GM12878 (cell line): ENCODE results near the gene PPHLN1.
"Not testable (repeated sequence)": the region's sequence is repeated elsewhere in the genome, so short reads cannot be mapped to it uniquely, and the experiment has no call there.

ENCODE experiments used
- ATF3 ChIP-seq: IDR thresholded peaks from 2 replicates; pipeline ENCODE4 v1.6.1; 2011; ENCODE audit warnings: low read depth, mild to moderate bottlenecking, low read length, moderate library complexity, borderline replicate concordance; ENCODE audit errors: extremely low read depth
- BRCA1 ChIP-seq: IDR thresholded peaks from 2 replicates; pipeline ENCODE4 v1.6.1; 2011; ENCODE audit warnings: low read depth, low read length, improper control_type of control experiment
- CBFB ChIP-seq: IDR thresholded peaks from 2 replicates; pipeline ENCODE4 v1.6.1; 2016; ENCODE audit warnings: antibody characterized with exemption, low read depth
- CBX5 ChIP-seq: sonication (generic); IDR thresholded peaks from 2 replicates; pipeline ENCODE4 v1.6.1; 2016; ENCODE audit warnings: low read depth, moderate library complexity, mild to moderate bottlenecking, inconsistent platforms
- CHD4 ChIP-seq: fragments of 200-600 bp; sonication (generic); IDR thresholded peaks from 2 replicates; pipeline ENCODE4 v1.6.1; 2016; ENCODE audit warnings: mild to moderate bottlenecking
- CTCF ChIP-seq, 3 experiments: IDR thresholded peaks in 2 of 3; conservative IDR thresholded peaks in 1 of 3; 2 replicates each; pipeline ENCODE4 v1.5.1; 2011; ENCODE audit warnings: low read depth in 3 of 3, low read length in 3 of 3, mild to moderate bottlenecking in 3 of 3, control low read depth in 2 of 3, moderate library complexity in 2 of 3, inconsistent platforms in 1 of 3, mixed read lengths in 1 of 3; ENCODE audit not compliant: control insufficient read depth in 2 of 3, insufficient read depth in 1 of 3; ENCODE audit errors: extremely low read depth in 1 of 3
- GABPA ChIP-seq: IDR thresholded peaks from 2 replicates; pipeline ENCODE4 v1.6.1; 2014; ENCODE audit warnings: antibody characterized with exemption, low read depth, mild to moderate bottlenecking, inconsistent platforms
- JUNB ChIP-seq: IDR thresholded peaks from 2 replicates; pipeline ENCODE4 v1.6.1; 2016; ENCODE audit warnings: antibody characterized with exemption, mild to moderate bottlenecking
- POLR2A ChIP-seq: IDR thresholded peaks from 2 replicates; pipeline ENCODE4 v1.6.1; 2011; ENCODE audit warnings: low read depth, mild to moderate bottlenecking, low read length
- POLR2AphosphoS5 ChIP-seq: IDR thresholded peaks from 2 replicates; pipeline ENCODE4 v1.6.1; 2011; ENCODE audit warnings: mild to moderate bottlenecking, low read length, inconsistent platforms
- PRDM15 ChIP-seq: fragments of 450-650 bp; formaldehyde crosslinking; IDR thresholded peaks from 2 replicates; pipeline ENCODE4 v1.4.0; 2020; ENCODE audit warnings: mild to moderate bottlenecking, moderate library complexity
- SIN3A ChIP-seq: IDR thresholded peaks from 2 replicates; pipeline ENCODE4 v1.6.1; 2012; ENCODE audit warnings: low read depth, low read length, improper control_type of control experiment
- SIX5 ChIP-seq: IDR thresholded peaks from 2 replicates; pipeline ENCODE4 v1.6.1; 2011; ENCODE audit warnings: mild to moderate bottlenecking, low read depth, low read length, moderate library complexity; ENCODE audit not compliant: severe bottlenecking

- TF ChIP-seq CTCF (IDR thresholded peaks at IDR 0.05 in 2 of 3, conservative IDR thresholded peaks at IDR 0.05 in 1 of 3; ENCODE audit: control insufficient read depth in 2 of 3, extremely low read depth in 1 of 3, insufficient read depth in 1 of 3, low read depth in 3 of 3, low read length in 3 of 3); POLR2AphosphoS5; SIN3A; ATF3; CHD4; CBX5; CBFB; SIX5; POLR2A; BRCA1; GABPA; PRDM15 (CRISPR knock-in tag); JUNB: not testable (repeated sequence)
Observed at GRCh38 chr12:42349119-42350020, 23.4 kb downstream of the PPHLN1 start.
